ENCODE data around the gene MPND.

Gene MPND

DNA sequence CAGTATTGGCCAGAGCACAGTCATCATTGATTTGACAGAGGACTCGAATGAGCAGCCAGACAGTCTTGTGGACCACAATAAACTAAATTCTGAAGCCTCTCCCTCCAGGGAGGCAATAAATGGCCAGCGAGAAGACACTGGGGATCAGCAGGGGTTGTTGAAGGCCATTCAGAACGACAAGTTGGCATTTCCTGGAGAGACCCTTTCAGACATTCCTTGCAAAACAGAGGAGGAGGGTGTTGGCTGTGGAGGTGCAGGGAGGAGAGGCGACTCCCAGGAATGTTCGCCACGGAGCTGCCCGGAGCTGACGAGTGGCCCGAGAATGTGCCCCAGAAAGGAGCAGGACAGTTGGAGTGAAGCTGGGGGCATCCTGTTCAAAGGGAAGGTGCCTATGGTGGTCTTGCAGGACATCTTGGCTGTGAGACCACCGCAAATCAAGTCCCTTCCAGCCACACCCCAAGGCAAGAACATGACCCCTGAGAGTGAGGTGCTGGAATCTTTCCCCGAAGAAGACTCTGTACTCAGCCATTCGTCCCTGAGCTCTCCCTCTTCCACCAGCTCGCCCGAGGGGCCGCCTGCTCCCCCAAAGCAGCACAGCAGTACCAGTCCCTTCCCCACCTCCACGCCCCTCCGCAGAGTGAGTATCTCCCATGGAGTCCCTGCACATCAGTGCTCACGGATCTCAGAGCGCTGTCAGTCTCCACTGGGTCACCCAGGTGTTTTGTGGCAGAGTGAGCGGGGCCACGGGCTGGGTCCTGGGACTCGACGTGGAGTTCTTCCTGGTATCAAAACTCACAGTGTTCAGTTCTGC, 66.0 kb downstream of the MPND start:
- H3K4me3 ChIP-seq (ENCODE audit: low read depth, low read length, poor library complexity, severe bottlenecking): no peak overlapping the region
- no peaks in the 10 kb centered on the region for H4K20me1 ChIP-seq (ENCODE audit: insufficient read depth, low read length)
- H3K79me2 ChIP-seq (ENCODE audit: insufficient read depth, low read length): peaks cover 51% of the 10 kb centered on the region
- H3F3A ChIP-seq (ENCODE audit: insufficient read depth, low read length): no peaks in the 10 kb centered on the region
- peaks cover 17% of the 10 kb centered on the region for H3K4me1 ChIP-seq (ENCODE audit: insufficient read depth, low read length, severe bottlenecking)
- no peaks in the 10 kb centered on the region for H3K27me3 ChIP-seq (ENCODE audit: insufficient read depth, low read length)
- TF ChIP-seq EZH2 (IDR thresholded peaks at IDR 0.05; ENCODE audit: borderline replicate concordance, low read length): no peak
- no peak for TF ChIP-seq CTCF (IDR thresholded peaks at IDR 0.05; ENCODE audit: low read length)
- no peak overlapping the region for H3K4me2 ChIP-seq (ENCODE audit: low read length)
- no peak overlapping the region for H3K27ac ChIP-seq (ENCODE audit: low read depth, low read length, poor library complexity, severe bottlenecking)
- H3K9me3 ChIP-seq (ENCODE audit: low read length): no peaks in the 10 kb centered on the region
- H3K36me3 ChIP-seq (ENCODE audit: insufficient read depth, low read length): peaks cover 85% of the 10 kb centered on the region
- H3K9me2 ChIP-seq (ENCODE audit: low read depth, low read length): no peaks in the 10 kb centered on the region
- H3K9ac ChIP-seq (ENCODE audit: low read length): no peak overlapping the region
- H2AFZ ChIP-seq (ENCODE audit: low read length): no peak overlapping the region

Measured in OCI-LY1 (cell line).